Gastrocnemius medialis (tissue), 4 donors: ENCODE measurements around the gene IQCE.

Experiments
- POLR2A ChIP-seq, 2 donors: fragments of 450-650 bp; IDR thresholded peaks; one replicate each; pipeline ENCODE4 v1.6.1; 2017; ENCODE audit warnings: antibody characterized with exemption in 2 of 2, mild to moderate bottlenecking in 2 of 2, moderate library complexity in 2 of 2
- TF ChIP-seq, protein P1 (sequence below), 5 experiments: fragments of 450-650 bp in 3 of 5; fragments of 200-600 bp in 2 of 5; sonication (generic) in 2 of 5; IDR thresholded peaks in 4 of 5; conservative IDR thresholded peaks in 1 of 5; 1 replicate in 4 of 5; 2 replicates in 1 of 5; pipeline ENCODE4 v1.5.1; 2016 to 2019; ENCODE audit warnings: antibody characterized with exemption in 5 of 5, mild to moderate bottlenecking in 3 of 5, moderate library complexity in 3 of 5

GRCh38 chr7:2595258-2595860 is 36.6 kb downstream of the IQCE start:
- TF ChIP-seq, protein P1, sequence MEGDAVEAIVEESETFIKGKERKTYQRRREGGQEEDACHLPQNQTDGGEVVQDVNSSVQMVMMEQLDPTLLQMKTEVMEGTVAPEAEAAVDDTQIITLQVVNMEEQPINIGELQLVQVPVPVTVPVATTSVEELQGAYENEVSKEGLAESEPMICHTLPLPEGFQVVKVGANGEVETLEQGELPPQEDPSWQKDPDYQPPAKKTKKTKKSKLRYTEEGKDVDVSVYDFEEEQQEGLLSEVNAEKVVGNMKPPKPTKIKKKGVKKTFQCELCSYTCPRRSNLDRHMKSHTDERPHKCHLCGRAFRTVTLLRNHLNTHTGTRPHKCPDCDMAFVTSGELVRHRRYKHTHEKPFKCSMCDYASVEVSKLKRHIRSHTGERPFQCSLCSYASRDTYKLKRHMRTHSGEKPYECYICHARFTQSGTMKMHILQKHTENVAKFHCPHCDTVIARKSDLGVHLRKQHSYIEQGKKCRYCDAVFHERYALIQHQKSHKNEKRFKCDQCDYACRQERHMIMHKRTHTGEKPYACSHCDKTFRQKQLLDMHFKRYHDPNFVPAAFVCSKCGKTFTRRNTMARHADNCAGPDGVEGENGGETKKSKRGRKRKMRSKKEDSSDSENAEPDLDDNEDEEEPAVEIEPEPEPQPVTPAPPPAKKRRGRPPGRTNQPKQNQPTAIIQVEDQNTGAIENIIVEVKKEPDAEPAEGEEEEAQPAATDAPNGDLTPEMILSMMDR (IDR thresholded peaks at IDR 0.05 in 4 of 5, conservative IDR thresholded peaks at IDR 0.05 in 1 of 5) = no peak
- no peak for TF ChIP-seq POLR2A (IDR thresholded peaks at IDR 0.05)
